AG09319 (cell line): Measurements from ENCODE around the gene ABCG4.

Experiments
- DNase-seq: peaks from one replicate; pipeline ENCODE4 v3.0.0-alpha.2; 2010; ENCODE audit warnings: low read depth; ENCODE audit errors: extremely low read depth
- TF ChIP-seq, protein P1 (sequence below): IDR thresholded peaks from 2 replicates; pipeline ENCODE4 v1.5.1; 2011; ENCODE audit warnings: low read depth, mild to moderate bottlenecking, inconsistent platforms, low read length, moderate library complexity

Gene ABCG4

GRCh38 chr11:119147604-119148333 is 1.1 kb upstream of the ABCG4 start:
- TF ChIP-seq, protein P1, sequence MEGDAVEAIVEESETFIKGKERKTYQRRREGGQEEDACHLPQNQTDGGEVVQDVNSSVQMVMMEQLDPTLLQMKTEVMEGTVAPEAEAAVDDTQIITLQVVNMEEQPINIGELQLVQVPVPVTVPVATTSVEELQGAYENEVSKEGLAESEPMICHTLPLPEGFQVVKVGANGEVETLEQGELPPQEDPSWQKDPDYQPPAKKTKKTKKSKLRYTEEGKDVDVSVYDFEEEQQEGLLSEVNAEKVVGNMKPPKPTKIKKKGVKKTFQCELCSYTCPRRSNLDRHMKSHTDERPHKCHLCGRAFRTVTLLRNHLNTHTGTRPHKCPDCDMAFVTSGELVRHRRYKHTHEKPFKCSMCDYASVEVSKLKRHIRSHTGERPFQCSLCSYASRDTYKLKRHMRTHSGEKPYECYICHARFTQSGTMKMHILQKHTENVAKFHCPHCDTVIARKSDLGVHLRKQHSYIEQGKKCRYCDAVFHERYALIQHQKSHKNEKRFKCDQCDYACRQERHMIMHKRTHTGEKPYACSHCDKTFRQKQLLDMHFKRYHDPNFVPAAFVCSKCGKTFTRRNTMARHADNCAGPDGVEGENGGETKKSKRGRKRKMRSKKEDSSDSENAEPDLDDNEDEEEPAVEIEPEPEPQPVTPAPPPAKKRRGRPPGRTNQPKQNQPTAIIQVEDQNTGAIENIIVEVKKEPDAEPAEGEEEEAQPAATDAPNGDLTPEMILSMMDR, result no peak
- DNase-seq, result no peak

DNA sequence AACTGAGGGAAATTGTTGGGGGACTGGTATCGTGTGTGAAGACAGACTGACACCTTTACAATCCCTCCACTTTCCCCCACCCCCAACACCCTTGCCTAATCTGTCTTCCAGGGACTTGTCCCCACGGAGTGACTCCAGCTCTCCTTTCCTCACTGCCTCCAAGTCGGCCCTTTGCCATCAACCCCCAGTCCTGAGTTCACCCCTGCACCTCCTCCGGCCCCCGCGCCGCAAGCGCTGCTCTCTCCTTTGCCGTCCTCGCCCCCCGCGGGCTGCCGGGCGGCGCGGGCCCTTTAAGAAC is 183 bp upstream of the ABCG4 start:
- TF ChIP-seq, protein P1, result no peak
- DNase-seq, result no peak

DNA sequence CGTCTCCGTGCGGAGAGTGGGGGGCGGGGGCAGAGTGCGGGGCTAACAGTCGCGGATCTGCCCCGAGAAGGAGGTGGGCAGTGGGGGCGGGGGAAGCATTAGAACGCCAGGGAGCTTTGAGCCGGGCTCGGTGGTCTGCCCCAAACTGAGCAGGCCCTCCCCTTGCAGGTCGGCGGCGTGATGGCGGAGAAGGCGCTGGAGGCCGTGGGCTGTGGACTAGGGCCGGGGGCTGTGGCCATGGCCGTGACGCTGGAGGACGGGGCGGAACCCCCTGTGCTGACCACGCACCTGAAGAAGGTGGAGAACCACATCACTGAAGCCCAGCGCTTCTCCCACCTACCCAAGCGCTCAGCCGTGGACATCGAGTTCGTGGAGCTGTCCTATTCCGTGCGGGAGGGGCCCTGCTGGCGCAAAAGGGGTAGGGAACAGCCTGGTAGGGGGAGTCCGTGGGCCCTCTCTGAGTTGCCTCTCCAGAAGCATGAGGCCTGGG is 979 bp downstream of the ABCG4 start:
- no peak for DNase-seq
- TF ChIP-seq, protein P1, result no peak

- TF ChIP-seq, protein P1, result no peak
These were observed 3.2 kb downstream of the ABCG4 start for GRCh38 chr11:119152043-119152442.

DNA sequence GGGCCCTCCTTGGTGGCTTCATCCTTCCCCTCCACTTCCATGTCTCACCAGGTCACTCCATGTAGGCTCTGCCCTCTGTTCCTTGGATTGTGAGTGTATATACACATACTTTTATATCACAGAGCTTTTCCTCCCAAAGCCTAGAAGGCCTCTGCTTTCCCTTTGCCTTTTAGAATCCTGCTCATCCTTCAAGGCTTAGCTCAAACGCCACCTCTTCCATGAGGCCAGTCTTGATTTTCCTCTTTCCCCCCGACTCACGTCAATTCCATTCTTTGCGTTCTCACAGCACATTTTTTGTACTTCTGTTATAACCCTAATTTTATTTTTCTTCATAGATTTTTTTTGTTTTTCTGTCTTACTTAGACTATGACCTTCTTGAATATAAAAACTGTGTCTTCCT is 3.8 kb downstream of the ABCG4 start:
- no peak for DNase-seq
- TF ChIP-seq, protein P1, result no peak

More at GRCh38 chr11:119152043-119152442, 3.2 kb downstream of the ABCG4 start:
- no peak for DNase-seq

DNA sequence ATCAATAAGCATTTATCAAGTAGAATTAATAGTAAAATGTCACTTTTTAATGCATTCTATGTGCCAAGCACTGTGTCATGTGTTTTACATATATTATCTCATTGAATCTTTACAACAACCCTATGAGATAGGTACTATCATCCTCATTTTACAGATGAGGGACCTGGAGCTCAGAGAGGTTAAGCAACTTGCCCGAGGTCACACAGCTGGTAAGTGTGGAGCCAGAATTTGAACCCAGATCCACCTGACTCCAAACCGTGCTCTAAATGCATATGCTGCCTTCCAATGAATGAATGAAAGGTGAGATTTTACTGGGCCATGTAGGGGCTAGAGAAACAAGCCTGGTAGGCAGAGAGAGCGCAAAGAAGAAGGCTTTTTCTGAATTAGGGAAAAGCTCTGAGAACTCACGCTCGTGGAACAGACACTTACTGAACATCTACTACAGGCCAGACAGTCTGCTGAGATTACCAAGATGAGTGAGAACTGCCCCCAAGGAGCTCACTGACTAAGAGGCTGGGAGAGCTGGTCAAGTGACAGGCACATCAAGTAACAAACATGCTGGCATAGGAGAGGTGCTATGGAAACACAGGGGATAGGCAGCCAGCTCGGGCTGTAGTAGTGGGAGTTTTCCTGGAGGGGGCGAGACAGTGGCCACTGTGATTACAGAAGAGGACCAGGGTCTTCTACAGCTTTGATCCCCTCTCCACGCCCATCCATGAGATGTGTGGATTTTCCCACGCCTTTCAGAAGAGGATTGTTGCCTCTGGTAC is 4.4 kb downstream of the ABCG4 start:
- TF ChIP-seq, protein P1, result no peak
- DNase-seq, result no peak

- no peak for DNase-seq
- TF ChIP-seq, protein P1, result no peak
These were observed 5.3 kb downstream of the ABCG4 start for GRCh38 chr11:119154178-119154577.
